ENCODE data around the gene ASXL1. TPM values are rescaled to one million over a fixed set of nuclear protein-coding genes. Genes with fewer than 3 reads are reported as not detected.

Gene ASXL1
- total RNA-seq, 1 experiment from 2014 or later: 22.7 TPM

GRCh38 chr20:32485770-32486478 lies 127.8 kb downstream of the ASXL1 start (continued):
- TF ChIP-seq ARID4B (CRISPR knock-in tag; IDR thresholded peaks at IDR 0.05; ENCODE audit: borderline replicate concordance): no peak
- no peak for TF ChIP-seq CDX4 (CRISPR knock-in tag; IDR thresholded peaks at IDR 0.05; ENCODE audit: borderline replicate concordance)
- TF ChIP-seq ETV6 (CRISPR knock-in tag; IDR thresholded peaks at IDR 0.05): no peak

- Mint-ChIP-seq H3K27ac (no peak overlapping the region), H3K9me3 (peaks cover 9% of the 10 kb centered on the region), H3K36me3 (no peaks in the 10 kb centered on the region), H3K27me3 (ENCODE audit: low read depth) (peaks cover 24% of the 10 kb centered on the region), H3K4me3 (no peak overlapping the region), H3K4me1 (peaks cover 14% of the 10 kb centered on the region)
- no peak for ATAC-seq
- no peak for DNase-seq (ENCODE audit: low spot score)
- TF ChIP-seq SMAD3 (CRISPR knock-in tag; IDR thresholded peaks at IDR 0.05; ENCODE audit: borderline replicate concordance): no peak
- TF ChIP-seq NR2C2 (CRISPR knock-in tag; IDR thresholded peaks at IDR 0.05): no peak
- ChIA-PET CTCF (interaction anchor here (1.2 kb wide), 1 partner anchor 165 kb away, joined by 3 read pairs; no protein-coding TSS in a partner anchor), POLR2A (no interaction called here)
Measured at GRCh38 chr20:32487381-32487780, 129.2 kb downstream of the ASXL1 start.

GRCh38 chr20:32488066-32488838 lies 130.1 kb downstream of the ASXL1 start:
- POLR2A ChIA-PET: no interaction called here
- ATAC-seq (no peak), DNase-seq (ENCODE audit: low spot score) (no peak)
- Mint-ChIP-seq H3K27ac (no peak overlapping the region), H3K9me3 (peaks cover 9% of the 10 kb centered on the region), H3K36me3 (no peaks in the 10 kb centered on the region), H3K4me1 (peaks cover 14% of the 10 kb centered on the region), H3K4me3 (no peak overlapping the region), H3K27me3 (ENCODE audit: low read depth) (peaks cover 24% of the 10 kb centered on the region)
- CTCF ChIA-PET: interaction anchor here (1.2 kb wide), 1 partner anchor 164 kb away, joined by 3 read pairs; no protein-coding TSS in a partner anchor
- TF ChIP-seq NFYB (CRISPR knock-in tag; conservative IDR thresholded peaks at IDR 0.05; ENCODE audit: low read depth) (no peak), CTCF (IDR thresholded peaks at IDR 0.05) (no peak), NFATC4 (CRISPR knock-in tag; IDR thresholded peaks at IDR 0.05) (no peak), ERG (CRISPR knock-in tag; IDR thresholded peaks at IDR 0.05) (no peak)

Other genes starting within 250 kb of the ASXL1 start
- gene TM9SF4, start 248.6 kb upstream of the ASXL1 start, total RNA-seq (2021): 44.8 to 54.9 TPM (median 50.6 TPM) in 3 replicates
- gene PLAGL2, start 150.6 kb upstream of the ASXL1 start, total RNA-seq (2021): 21.4 to 22.6 TPM (median 22.6 TPM) in 3 replicates
- 23.4 to 29.4 TPM (median 25.2 TPM) in 3 replicates for gene POFUT1, start 150.5 kb upstream of the ASXL1 start, total RNA-seq (2021)
- 18.2 to 21.5 TPM (median 18.4 TPM) in 3 replicates for gene KIF3B, start 80.7 kb upstream of the ASXL1 start, total RNA-seq (2021)
- 24.0 to 29.0 TPM (median 25.6 TPM) in 3 replicates for gene NOL4L, start 227.0 kb downstream of the ASXL1 start, total RNA-seq (2021)